Globus pallidus (tissue), 1 donor: ENCODE data around the gene INHBB.
"Not testable (repeated sequence)": the region's sequence is repeated elsewhere in the genome, so short reads cannot be mapped to it uniquely, and the experiment has no call there.

Experiments
- DNase-seq: peaks from one replicate; pipeline ENCODE4 v3.0.0-alpha.2; 2015; ENCODE audit warnings: low spot score

INHBB gene

GRCh38 chr2:120381661-120382060 lies 35.7 kb downstream of the INHBB start:
- DNase-seq = no peak

GRCh38 chr2:120382541-120383144 lies 36.7 kb downstream of the INHBB start:
- DNase-seq = no peak

GRCh38 chr2:120383191-120383590 lies 37.3 kb downstream of the INHBB start:
- DNase-seq = no peak

- DNase-seq = no peak
These were observed 37.9 kb downstream of the INHBB start for GRCh38 chr2:120383631-120384340.

GRCh38 chr2:120384486-120385354 lies 38.8 kb downstream of the INHBB start:
- no peak for DNase-seq

- DNase-seq = no peak
These were observed 39.6 kb downstream of the INHBB start for GRCh38 chr2:120385355-120386127.

GRCh38 chr2:120388222-120389035 lies 42.5 kb downstream of the INHBB start:
- DNase-seq = no peak

GRCh38 chr2:120389036-120389391 lies 43.1 kb downstream of the INHBB start:
- no peak for DNase-seq

GRCh38 chr2:120390381-120391055 lies 44.6 kb downstream of the INHBB start:
- no peak for DNase-seq

- DNase-seq = not testable (repeated sequence)
These were observed 45.4 kb downstream of the INHBB start for GRCh38 chr2:120391382-120391781.

GRCh38 chr2:120391911-120392665 lies 46.2 kb downstream of the INHBB start:
- no peak for DNase-seq

- DNase-seq = no peak
These were observed 47.0 kb downstream of the INHBB start for GRCh38 chr2:120392923-120393322.

- no peak for DNase-seq
These were observed 47.5 kb downstream of the INHBB start for GRCh38 chr2:120393456-120393855.

GRCh38 chr2:120394764-120395163 lies 48.8 kb downstream of the INHBB start:
- DNase-seq = no peak

- DNase-seq = no peak
These were observed 49.5 kb downstream of the INHBB start for GRCh38 chr2:120395221-120396012.

- no peak for DNase-seq
These were observed 50.3 kb downstream of the INHBB start for GRCh38 chr2:120396013-120396860.

GRCh38 chr2:120396861-120397811 lies 51.2 kb downstream of the INHBB start:
- no peak for DNase-seq
